WTC11 (cell line): ENCODE measurements around the gene FGD5. TPM values are rescaled to one million over a fixed set of nuclear protein-coding genes. Genes with fewer than 3 reads are reported as not detected.

Experiments used
- ATAC-seq: fragments of 200-7000 bp; cut with Tn5 transposase; 2 replicates; pipeline ENCODE4 v1.10.0; 2021; ENCODE audit warnings: mild to moderate bottlenecking, moderate library complexity
- CTCF ChIA-PET: fragments of 300-600 bp; sonication (Branson Sonifier 250); formaldehyde crosslinking; loops from one replicate; lab custom pipeline; 2021; ENCODE audit warnings: antibody characterized with exemption; lab: Charles Lee
- POLR2A ChIA-PET: fragments of 350-600 bp; sonication (Branson Sonifier 250); formaldehyde crosslinking; loops from one replicate; lab custom pipeline; 2021; ENCODE audit warnings: antibody characterized with exemption; lab: Charles Lee
- DNase-seq: peaks from one replicate; pipeline ENCODE4 v3.0.0; 2021; ENCODE audit warnings: low spot score
- H3K27ac Mint-ChIP-seq: 2 replicates; pipeline ENCODE4 v1.8.0; 2021; ENCODE audit warnings: mixed read lengths
- H3K27me3 Mint-ChIP-seq: 2 replicates; pipeline ENCODE4 v1.8.0; 2021; ENCODE audit warnings: low read depth, mild to moderate bottlenecking, moderate library complexity, mixed read lengths
- H3K36me3 Mint-ChIP-seq: 2 replicates; pipeline ENCODE4 v1.8.0; 2021; ENCODE audit warnings: mixed read lengths
- H3K4me1 Mint-ChIP-seq: 2 replicates; pipeline ENCODE4 v1.8.0; 2022; ENCODE audit warnings: mixed read lengths
- H3K4me3 Mint-ChIP-seq: 2 replicates; pipeline ENCODE4 v1.8.0; 2021; ENCODE audit warnings: mild to moderate bottlenecking, moderate library complexity, mixed read lengths
- H3K9me3 Mint-ChIP-seq: 2 replicates; pipeline ENCODE4 v1.8.0; 2021; ENCODE audit warnings: mixed read lengths
- E2F1 ChIP-seq: sonication (generic); formaldehyde crosslinking; IDR thresholded peaks from 2 replicates; pipeline ENCODE4 v1.8.0; 2022; ENCODE audit warnings: mild to moderate bottlenecking, missing genetic modification reagents
- ETV6 ChIP-seq: sonication (generic); formaldehyde crosslinking; IDR thresholded peaks from 2 replicates; pipeline ENCODE4 v1.8.1; 2022; ENCODE audit warnings: mild to moderate bottlenecking, missing genetic modification reagents
- FOXP1 ChIP-seq: sonication (generic); formaldehyde crosslinking; IDR thresholded peaks from 2 replicates; pipeline ENCODE4 v1.8.0; 2022; ENCODE audit warnings: missing genetic modification reagents, mild to moderate bottlenecking, moderate library complexity, borderline replicate concordance
- FOXP4 ChIP-seq: sonication (generic); formaldehyde crosslinking; IDR thresholded peaks from 2 replicates; pipeline ENCODE4 v1.8.0; 2022; ENCODE audit warnings: mild to moderate bottlenecking, missing genetic modification reagents
- IRF1 ChIP-seq: sonication (generic); formaldehyde crosslinking; IDR thresholded peaks from 2 replicates; pipeline ENCODE4 v1.8.0; 2023; ENCODE audit warnings: missing genetic modification reagents
- NR1H2 ChIP-seq: sonication (generic); formaldehyde crosslinking; IDR thresholded peaks from 2 replicates; pipeline ENCODE4 v1.9.0; 2021; ENCODE audit warnings: mild to moderate bottlenecking, moderate library complexity, missing genetic modification reagents
- OVOL2 ChIP-seq: fragments of 250-450 bp; sonication (Bioruptor Pico); IDR thresholded peaks from 2 replicates; pipeline ENCODE4 v1.9.0; 2021; ENCODE audit warnings: mild to moderate bottlenecking, borderline replicate concordance
- SP1 ChIP-seq: sonication (generic); formaldehyde crosslinking; conservative IDR thresholded peaks from 2 replicates; pipeline ENCODE4 v1.8.1; 2022; ENCODE audit warnings: missing genetic modification reagents
- TEAD1 ChIP-seq: sonication (generic); formaldehyde crosslinking; IDR thresholded peaks from 2 replicates; pipeline ENCODE4 v1.8.0; 2022; ENCODE audit warnings: mild to moderate bottlenecking, missing genetic modification reagents
- USF1 ChIP-seq: sonication (generic); formaldehyde crosslinking; IDR thresholded peaks from 2 replicates; pipeline ENCODE4 v1.8.0; 2022; ENCODE audit warnings: mild to moderate bottlenecking, missing genetic modification reagents
- ZBTB21 ChIP-seq: sonication (generic); formaldehyde crosslinking; IDR thresholded peaks from 2 replicates; pipeline ENCODE4 v1.8.1; 2023; ENCODE audit warnings: mild to moderate bottlenecking, missing genetic modification reagents, borderline replicate concordance
- ZNF121 ChIP-seq: sonication (generic); formaldehyde crosslinking; IDR thresholded peaks from 2 replicates; pipeline ENCODE4 v1.8.0; 2023; ENCODE audit warnings: missing genetic modification reagents
- ZNF317 ChIP-seq: sonication (generic); formaldehyde crosslinking; IDR thresholded peaks from 2 replicates; pipeline ENCODE4 v1.8.1; 2023; ENCODE audit warnings: low read depth, mild to moderate bottlenecking, moderate library complexity, missing genetic modification reagents, borderline replicate concordance
- ZNF512 ChIP-seq: sonication (generic); formaldehyde crosslinking; IDR thresholded peaks from 2 replicates; pipeline ENCODE4 v1.8.1; 2022; ENCODE audit warnings: missing genetic modification reagents, borderline replicate concordance
- total RNA-seq: library from RNA; stranded (reverse); gene quantifications from 3 replicates; pipeline ENCODE4 v1.2.3, GENCODE V29; 2021
- TF ChIP-seq, protein P1 (sequence below): sonication (generic); formaldehyde crosslinking; IDR thresholded peaks from 2 replicates; pipeline ENCODE4 v1.8.0; 2022; ENCODE audit warnings: missing genetic modification reagents
- TF ChIP-seq, protein P2 (sequence below): fragments of 250-450 bp; sonication (Bioruptor Pico); IDR thresholded peaks from 2 replicates; pipeline ENCODE4 v1.9.0; 2021; ENCODE audit warnings: mild to moderate bottlenecking, borderline replicate concordance
- TF ChIP-seq, protein P3 (sequence below): sonication (generic); formaldehyde crosslinking; IDR thresholded peaks from 2 replicates; pipeline ENCODE4 v1.8.0; 2022; ENCODE audit warnings: mild to moderate bottlenecking, missing genetic modification reagents

Gene FGD5
- total RNA-seq, 1 experiment from 2014 or later = 18.3 TPM

DNA sequence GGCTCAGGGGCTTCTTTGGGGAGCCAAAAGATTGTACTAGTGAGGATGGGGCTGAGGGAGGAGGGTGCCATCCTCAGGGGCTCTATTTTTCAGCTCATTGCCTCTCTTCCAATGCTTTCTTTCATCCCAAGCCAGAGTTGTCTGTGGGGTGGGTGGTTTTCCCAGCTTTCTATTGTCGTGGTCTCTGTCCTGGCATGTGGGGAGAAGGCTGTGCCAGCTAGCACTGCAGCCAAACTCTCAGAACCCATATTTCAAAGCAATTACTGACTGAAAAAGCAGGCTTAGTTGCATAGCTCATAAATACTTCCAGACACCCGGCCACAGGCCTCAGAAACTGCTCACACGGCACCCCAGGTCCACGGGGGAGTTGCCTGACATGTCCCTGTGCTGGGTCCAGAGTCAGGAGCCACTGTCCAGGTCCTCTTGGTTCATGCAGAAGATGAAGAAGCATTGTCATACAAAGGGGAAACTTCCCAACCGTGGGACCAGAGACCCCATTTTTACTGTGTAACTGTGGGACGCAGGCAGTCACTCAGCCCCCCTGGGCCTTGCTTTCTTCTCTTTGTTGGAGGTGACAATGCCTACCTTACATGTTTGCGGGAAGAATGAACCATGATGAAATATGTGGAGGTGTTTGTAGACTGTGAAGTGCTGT lies 27.6 kb downstream of the FGD5 start (continued):
- no peak for TF ChIP-seq E2F1 (CRISPR knock-in tag)
- TF ChIP-seq ZNF512 (CRISPR knock-in tag) = no peak
- no peak for TF ChIP-seq ZNF317
- no peak for TF ChIP-seq ZNF121 (CRISPR knock-in tag)
- no peak for TF ChIP-seq NR1H2 (CRISPR knock-in tag)
- TF ChIP-seq ZBTB21 (CRISPR knock-in tag) = no peak
- no peak for TF ChIP-seq USF1 (CRISPR knock-in tag)
- TF ChIP-seq TEAD1 (CRISPR knock-in tag) = no peak
- TF ChIP-seq OVOL2 (CRISPR knock-in tag) = no peak
- TF ChIP-seq, protein P1, sequence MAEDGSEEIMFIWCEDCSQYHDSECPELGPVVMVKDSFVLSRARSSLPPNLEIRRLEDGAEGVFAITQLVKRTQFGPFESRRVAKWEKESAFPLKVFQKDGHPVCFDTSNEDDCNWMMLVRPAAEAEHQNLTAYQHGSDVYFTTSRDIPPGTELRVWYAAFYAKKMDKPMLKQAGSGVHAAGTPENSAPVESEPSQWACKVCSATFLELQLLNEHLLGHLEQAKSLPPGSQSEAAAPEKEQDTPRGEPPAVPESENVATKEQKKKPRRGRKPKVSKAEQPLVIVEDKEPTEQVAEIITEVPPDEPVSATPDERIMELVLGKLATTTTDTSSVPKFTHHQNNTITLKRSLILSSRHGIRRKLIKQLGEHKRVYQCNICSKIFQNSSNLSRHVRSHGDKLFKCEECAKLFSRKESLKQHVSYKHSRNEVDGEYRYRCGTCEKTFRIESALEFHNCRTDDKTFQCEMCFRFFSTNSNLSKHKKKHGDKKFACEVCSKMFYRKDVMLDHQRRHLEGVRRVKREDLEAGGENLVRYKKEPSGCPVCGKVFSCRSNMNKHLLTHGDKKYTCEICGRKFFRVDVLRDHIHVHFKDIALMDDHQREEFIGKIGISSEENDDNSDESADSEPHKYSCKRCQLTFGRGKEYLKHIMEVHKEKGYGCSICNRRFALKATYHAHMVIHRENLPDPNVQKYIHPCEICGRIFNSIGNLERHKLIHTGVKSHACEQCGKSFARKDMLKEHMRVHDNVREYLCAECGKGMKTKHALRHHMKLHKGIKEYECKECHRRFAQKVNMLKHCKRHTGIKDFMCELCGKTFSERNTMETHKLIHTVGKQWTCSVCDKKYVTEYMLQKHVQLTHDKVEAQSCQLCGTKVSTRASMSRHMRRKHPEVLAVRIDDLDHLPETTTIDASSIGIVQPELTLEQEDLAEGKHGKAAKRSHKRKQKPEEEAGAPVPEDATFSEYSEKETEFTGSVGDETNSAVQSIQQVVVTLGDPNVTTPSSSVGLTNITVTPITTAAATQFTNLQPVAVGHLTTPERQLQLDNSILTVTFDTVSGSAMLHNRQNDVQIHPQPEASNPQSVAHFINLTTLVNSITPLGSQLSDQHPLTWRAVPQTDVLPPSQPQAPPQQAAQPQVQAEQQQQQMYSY (CRISPR knock-in tag) = no peak
- TF ChIP-seq, protein P2, sequence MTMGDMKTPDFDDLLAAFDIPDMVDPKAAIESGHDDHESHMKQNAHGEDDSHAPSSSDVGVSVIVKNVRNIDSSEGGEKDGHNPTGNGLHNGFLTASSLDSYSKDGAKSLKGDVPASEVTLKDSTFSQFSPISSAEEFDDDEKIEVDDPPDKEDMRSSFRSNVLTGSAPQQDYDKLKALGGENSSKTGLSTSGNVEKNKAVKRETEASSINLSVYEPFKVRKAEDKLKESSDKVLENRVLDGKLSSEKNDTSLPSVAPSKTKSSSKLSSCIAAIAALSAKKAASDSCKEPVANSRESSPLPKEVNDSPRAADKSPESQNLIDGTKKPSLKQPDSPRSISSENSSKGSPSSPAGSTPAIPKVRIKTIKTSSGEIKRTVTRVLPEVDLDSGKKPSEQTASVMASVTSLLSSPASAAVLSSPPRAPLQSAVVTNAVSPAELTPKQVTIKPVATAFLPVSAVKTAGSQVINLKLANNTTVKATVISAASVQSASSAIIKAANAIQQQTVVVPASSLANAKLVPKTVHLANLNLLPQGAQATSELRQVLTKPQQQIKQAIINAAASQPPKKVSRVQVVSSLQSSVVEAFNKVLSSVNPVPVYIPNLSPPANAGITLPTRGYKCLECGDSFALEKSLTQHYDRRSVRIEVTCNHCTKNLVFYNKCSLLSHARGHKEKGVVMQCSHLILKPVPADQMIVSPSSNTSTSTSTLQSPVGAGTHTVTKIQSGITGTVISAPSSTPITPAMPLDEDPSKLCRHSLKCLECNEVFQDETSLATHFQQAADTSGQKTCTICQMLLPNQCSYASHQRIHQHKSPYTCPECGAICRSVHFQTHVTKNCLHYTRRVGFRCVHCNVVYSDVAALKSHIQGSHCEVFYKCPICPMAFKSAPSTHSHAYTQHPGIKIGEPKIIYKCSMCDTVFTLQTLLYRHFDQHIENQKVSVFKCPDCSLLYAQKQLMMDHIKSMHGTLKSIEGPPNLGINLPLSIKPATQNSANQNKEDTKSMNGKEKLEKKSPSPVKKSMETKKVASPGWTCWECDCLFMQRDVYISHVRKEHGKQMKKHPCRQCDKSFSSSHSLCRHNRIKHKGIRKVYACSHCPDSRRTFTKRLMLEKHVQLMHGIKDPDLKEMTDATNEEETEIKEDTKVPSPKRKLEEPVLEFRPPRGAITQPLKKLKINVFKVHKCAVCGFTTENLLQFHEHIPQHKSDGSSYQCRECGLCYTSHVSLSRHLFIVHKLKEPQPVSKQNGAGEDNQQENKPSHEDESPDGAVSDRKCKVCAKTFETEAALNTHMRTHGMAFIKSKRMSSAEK = no peak

- Mint-ChIP-seq H3K4me1 (peaks cover 62% of the 10 kb centered on the region), H3K27me3 (no peaks in the 10 kb centered on the region), H3K36me3 (no peaks in the 10 kb centered on the region), H3K27ac (peak overlapping the region; percentile 85), H3K9me3 (peaks cover 4% of the 10 kb centered on the region), H3K4me3 (peak overlapping the region; percentile 28)
- DNase-seq (peak; percentile 71), ATAC-seq (peak; percentile 92)
- CTCF ChIA-PET = interaction anchor here (0.6 to 2.2 kb wide), 10 partner anchors 10 to 80 kb away, joined by 3 to 13 read pairs (median 4); no protein-coding TSS in a partner anchor
- POLR2A ChIA-PET = interaction anchor here (0.9 kb wide), 1 partner anchor 52 kb away, joined by 3 read pairs; no protein-coding TSS in a partner anchor
- TF ChIP-seq FOXP4 (CRISPR knock-in tag) (peak; percentile 100), ETV6 (peak; percentile 95), IRF1 (CRISPR knock-in tag) (peak; percentile 79; the same call in 1 of the 2 replicates), SP1 (peak; percentile 36; the same call in 1 of the 2 replicates), FOXP1 (CRISPR knock-in tag) (peak; percentile 99)
- TF ChIP-seq, protein P3, sequence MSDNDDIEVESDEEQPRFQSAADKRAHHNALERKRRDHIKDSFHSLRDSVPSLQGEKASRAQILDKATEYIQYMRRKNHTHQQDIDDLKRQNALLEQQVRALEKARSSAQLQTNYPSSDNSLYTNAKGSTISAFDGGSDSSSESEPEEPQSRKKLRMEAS (CRISPR knock-in tag) = peak; percentile 93
Measured at GRCh38 chr3:14847613-14848541, 29.1 kb downstream of the FGD5 start.
